ENCODE data around the gene ARTN.
A peak's percentile ranks its signal among the peaks of the same experiment; 100 is the strongest.

The ARTN gene

DNA sequence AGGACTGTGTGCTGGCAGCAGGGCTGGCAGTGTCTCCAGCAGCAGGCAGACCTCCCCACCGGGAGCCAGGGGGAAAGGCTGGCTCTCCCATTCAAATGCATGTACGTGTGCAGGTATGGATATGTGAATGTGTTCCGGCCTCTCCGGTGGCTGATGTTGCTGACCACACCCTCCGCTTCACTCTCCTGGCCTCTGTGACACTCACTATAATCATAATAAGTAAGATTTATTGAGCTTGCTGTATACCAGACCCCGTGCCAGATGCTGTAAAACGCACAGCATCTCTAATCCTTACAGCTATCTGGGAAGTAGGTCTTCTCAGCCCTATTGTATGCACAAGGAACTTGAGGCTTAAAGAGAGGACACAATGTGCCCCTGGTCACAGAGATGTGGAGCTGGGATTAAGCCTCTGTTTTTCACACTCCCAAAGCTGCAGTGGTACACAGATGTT lies 20.5 kb upstream of the ARTN start:
- Mint-ChIP-seq H3K27ac (no peak overlapping the region), H3K4me1 (ENCODE audit: low read depth) (no peaks in the 10 kb centered on the region), H3K27me3 (no peaks in the 10 kb centered on the region), H3K9me3 (ENCODE audit: low read depth) (no peaks in the 10 kb centered on the region), H3K36me3 (no peaks in the 10 kb centered on the region), H3K4me3 (no peak overlapping the region)

GRCh38 chr1:43913666-43914360 lies 19.8 kb upstream of the ARTN start:
- Mint-ChIP-seq H3K27ac (no peak overlapping the region), H3K4me3 (no peak overlapping the region), H3K9me3 (ENCODE audit: low read depth) (no peaks in the 10 kb centered on the region), H3K36me3 (no peaks in the 10 kb centered on the region), H3K4me1 (ENCODE audit: low read depth) (no peaks in the 10 kb centered on the region), H3K27me3 (no peaks in the 10 kb centered on the region)

DNA sequence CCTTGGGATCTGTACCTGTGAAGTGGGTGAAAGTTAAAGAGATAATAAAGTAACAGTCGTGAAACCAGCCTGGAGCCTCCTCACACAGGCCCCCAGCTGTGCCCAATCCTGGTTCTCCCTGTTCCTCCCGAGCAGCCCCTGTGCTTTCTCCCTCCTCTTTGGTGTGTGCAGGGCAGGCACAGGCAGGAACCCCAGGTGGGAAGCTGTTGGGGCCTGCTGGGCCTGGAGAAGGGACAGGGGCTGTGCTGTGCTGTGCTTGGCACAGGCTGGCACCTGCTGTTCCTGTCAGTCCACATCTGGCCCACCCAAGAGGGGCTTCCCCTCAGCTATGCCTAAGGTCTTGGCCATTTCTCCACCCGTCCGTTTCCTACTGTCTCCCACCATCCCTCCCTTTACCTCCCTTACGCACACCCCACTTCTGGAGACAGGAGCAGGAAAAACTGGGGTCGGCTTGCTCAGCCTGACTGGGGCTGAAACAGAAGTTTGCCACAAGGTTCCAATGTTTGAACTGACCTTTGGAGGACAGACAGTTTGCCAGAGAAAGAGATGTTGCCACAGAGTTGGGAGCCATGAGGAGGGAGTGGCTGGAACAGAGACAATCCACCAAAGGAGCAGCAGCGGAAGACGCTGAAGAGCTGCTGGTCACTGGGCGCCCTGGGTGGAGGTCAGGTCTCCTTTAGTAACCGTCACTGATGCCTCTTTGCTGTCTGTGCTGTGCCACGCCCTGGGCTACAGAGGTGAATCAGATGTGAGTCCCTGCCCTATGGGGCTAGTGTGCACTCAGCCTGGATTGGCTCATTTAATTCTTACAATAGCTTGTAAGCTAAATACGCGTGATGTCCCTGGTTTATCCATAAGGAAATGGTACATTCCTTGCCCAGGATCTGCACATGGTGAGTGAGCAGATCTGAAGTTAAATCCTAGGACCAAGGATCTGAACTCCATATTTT lies 18.8 kb upstream of the ARTN start:
- H3K27ac Mint-ChIP-seq = no peak overlapping the region
- H3K4me1 Mint-ChIP-seq (ENCODE audit: low read depth) = peaks cover 4% of the 10 kb centered on the region
- no peaks in the 10 kb centered on the region for H3K9me3 Mint-ChIP-seq (ENCODE audit: low read depth)
- H3K4me3 Mint-ChIP-seq = no peak overlapping the region
- H3K36me3 Mint-ChIP-seq = no peaks in the 10 kb centered on the region
- no peaks in the 10 kb centered on the region for H3K27me3 Mint-ChIP-seq

- Mint-ChIP-seq H3K36me3 (peaks cover 7% of the 10 kb centered on the region), H3K27ac (no peak overlapping the region), H3K4me1 (ENCODE audit: low read depth) (peaks cover 6% of the 10 kb centered on the region), H3K9me3 (ENCODE audit: low read depth) (no peaks in the 10 kb centered on the region), H3K4me3 (no peak overlapping the region), H3K27me3 (no peaks in the 10 kb centered on the region)
Observed at GRCh38 chr1:43919906-43920305, 13.7 kb upstream of the ARTN start.

DNA sequence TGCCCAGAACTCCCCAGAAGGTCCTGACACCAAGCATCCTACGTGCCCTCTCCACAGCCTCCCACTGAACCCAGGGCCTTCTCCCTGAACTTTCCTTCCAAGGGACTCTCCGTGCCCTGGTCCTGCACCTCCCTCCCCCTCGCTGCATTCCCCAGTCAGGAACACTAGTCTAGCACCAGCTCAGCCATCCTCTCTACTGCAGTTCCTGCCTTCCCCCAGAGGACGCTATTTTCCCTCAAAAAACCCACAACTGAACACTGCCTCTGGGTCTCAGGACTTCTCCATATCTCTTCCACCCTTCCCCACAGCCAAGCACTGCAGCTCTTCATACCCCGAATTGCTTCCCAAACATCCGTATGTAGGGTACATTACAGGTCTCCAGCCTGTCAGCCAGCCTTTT lies 12.6 kb upstream of the ARTN start:
- Mint-ChIP-seq H3K4me1 (ENCODE audit: low read depth) (peaks cover 6% of the 10 kb centered on the region), H3K36me3 (peaks cover 11% of the 10 kb centered on the region), H3K9me3 (ENCODE audit: low read depth) (no peaks in the 10 kb centered on the region), H3K27me3 (no peaks in the 10 kb centered on the region), H3K27ac (no peak overlapping the region), H3K4me3 (no peak overlapping the region)

DNA sequence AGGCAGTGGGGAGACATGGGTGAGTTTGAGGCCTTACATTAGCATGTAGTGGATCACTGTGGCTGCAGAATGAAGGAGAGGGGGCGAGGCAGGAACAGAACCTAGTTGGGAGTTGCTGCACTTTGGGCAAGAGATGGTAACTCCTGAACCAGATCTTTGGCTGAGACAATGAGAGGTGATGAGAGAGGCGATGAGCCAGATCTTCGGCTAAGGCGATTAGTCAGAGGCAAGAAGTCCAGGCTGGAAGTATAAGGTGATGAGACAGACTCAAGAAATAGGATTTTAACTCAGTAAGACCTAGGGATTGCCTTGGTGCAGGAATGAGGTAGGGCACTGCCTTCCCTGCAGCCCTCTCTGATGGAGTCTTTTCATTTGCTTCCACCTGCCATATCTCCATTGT lies 9.1 kb upstream of the ARTN start:
- H3K4me3 Mint-ChIP-seq = no peak overlapping the region

DNA sequence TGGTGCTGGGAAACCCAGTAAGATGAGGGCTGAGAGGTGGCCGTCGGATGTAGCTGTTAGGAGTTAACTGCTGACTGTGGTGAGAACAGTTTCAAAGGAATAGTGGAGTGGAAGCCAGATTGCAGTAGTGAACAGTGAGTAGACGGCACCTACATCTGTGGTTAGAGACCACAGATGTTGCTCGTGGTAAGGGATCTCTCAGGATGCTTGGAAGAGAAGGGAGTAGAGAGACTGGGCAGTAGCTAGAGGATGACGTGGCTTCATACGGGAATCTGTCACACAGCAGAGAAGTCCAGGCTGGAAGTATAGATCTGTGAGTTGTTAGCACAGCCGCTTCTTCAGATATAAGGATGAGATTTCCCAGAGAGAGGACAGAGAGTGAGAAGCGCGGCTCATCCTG lies 7.8 kb upstream of the ARTN start:
- Mint-ChIP-seq H3K4me1 (ENCODE audit: low read depth) (peaks cover 4% of the 10 kb centered on the region), H3K27ac (no peak overlapping the region), H3K36me3 (peaks cover 13% of the 10 kb centered on the region), H3K9me3 (ENCODE audit: low read depth) (no peaks in the 10 kb centered on the region), H3K4me3 (no peak overlapping the region), H3K27me3 (no peaks in the 10 kb centered on the region)

More for the DNA sequence above, 9.1 kb upstream of the ARTN start:
- Mint-ChIP-seq H3K27ac (no peak overlapping the region), H3K27me3 (no peaks in the 10 kb centered on the region), H3K9me3 (ENCODE audit: low read depth) (no peaks in the 10 kb centered on the region), H3K36me3 (peaks cover 11% of the 10 kb centered on the region), H3K4me1 (ENCODE audit: low read depth) (peaks cover 4% of the 10 kb centered on the region)

DNA sequence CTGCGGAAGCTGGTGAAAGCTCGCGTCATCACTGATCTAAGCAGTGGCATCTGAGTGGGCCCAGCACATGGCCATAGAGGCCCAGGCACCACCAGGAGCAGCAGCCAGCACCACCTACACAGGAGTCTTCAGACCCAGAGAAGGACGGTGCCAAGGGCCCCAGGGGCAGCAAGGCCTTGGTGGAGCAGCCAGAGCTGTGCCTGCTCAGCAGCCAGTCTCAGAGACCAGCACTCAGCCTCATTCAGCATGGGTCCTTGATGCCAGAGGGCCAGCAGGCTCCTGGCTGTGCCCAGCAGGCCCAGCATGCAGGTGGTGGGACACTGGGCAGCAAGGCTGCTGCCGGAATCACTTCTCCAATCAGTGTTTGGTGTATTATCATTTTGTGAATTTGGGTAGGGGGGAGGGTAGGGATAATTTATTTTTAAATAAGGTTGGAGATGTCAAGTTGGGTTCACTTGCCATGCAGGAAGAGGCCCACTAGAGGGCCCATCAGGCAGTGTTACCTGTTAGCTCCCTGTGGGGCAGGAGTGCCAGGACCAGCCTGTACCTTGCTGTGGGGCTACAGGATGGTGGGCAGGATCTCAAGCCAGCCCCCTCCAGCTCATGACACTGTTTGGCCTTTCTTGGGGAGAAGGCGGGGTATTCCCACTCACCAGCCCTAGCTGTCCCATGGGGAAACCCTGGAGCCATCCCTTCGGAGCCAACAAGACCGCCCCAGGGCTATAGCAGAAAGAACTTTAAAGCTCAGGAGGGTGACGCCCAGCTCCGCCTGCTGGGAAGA lies 3.2 kb upstream of the ARTN start:
- Mint-ChIP-seq H3K36me3 (peaks cover 6% of the 10 kb centered on the region), H3K9me3 (ENCODE audit: low read depth) (no peaks in the 10 kb centered on the region), H3K4me1 (ENCODE audit: low read depth) (peaks cover 20% of the 10 kb centered on the region), H3K27me3 (peaks cover 9% of the 10 kb centered on the region), H3K4me3 (no peak overlapping the region), H3K27ac (no peak overlapping the region)

- H3K4me3 Mint-ChIP-seq = no peak overlapping the region
- H3K4me1 Mint-ChIP-seq (ENCODE audit: low read depth) = peaks cover 23% of the 10 kb centered on the region
- H3K36me3 Mint-ChIP-seq = peaks cover 3% of the 10 kb centered on the region
- H3K27ac Mint-ChIP-seq = no peak overlapping the region
- H3K9me3 Mint-ChIP-seq (ENCODE audit: low read depth) = no peaks in the 10 kb centered on the region
- peaks cover 9% of the 10 kb centered on the region for H3K27me3 Mint-ChIP-seq
Observed at GRCh38 chr1:43930949-43931275, 2.7 kb upstream of the ARTN start.

- H3K9me3 Mint-ChIP-seq (ENCODE audit: low read depth) = no peaks in the 10 kb centered on the region
- H3K27ac Mint-ChIP-seq = no peak overlapping the region
- H3K4me1 Mint-ChIP-seq (ENCODE audit: low read depth) = peaks cover 25% of the 10 kb centered on the region
- no peak overlapping the region for H3K4me3 Mint-ChIP-seq
- H3K36me3 Mint-ChIP-seq = peaks cover 2% of the 10 kb centered on the region
- peaks cover 9% of the 10 kb centered on the region for H3K27me3 Mint-ChIP-seq
Observed at GRCh38 chr1:43931711-43932660, 1.6 kb upstream of the ARTN start.

GRCh38 chr1:43932786-43933385 lies 715 bp upstream of the ARTN start:
- H3K4me1 Mint-ChIP-seq (ENCODE audit: low read depth) = peaks cover 25% of the 10 kb centered on the region
- no peak overlapping the region for H3K27ac Mint-ChIP-seq
- H3K9me3 Mint-ChIP-seq (ENCODE audit: low read depth) = no peaks in the 10 kb centered on the region
- peaks cover 2% of the 10 kb centered on the region for H3K36me3 Mint-ChIP-seq
- peaks cover 9% of the 10 kb centered on the region for H3K27me3 Mint-ChIP-seq
- peak overlapping the region; percentile 52 for H3K4me3 Mint-ChIP-seq

- Mint-ChIP-seq H3K27ac (no peak overlapping the region), H3K27me3 (peaks cover 9% of the 10 kb centered on the region), H3K4me1 (ENCODE audit: low read depth) (peaks cover 25% of the 10 kb centered on the region), H3K9me3 (ENCODE audit: low read depth) (no peaks in the 10 kb centered on the region), H3K4me3 (peak overlapping the region; percentile 52), H3K36me3 (peaks cover 2% of the 10 kb centered on the region)
Observed at GRCh38 chr1:43934101-43934985, 742 bp downstream of the ARTN start.

- H3K4me3 Mint-ChIP-seq = no peak overlapping the region
- H3K9me3 Mint-ChIP-seq (ENCODE audit: low read depth) = no peaks in the 10 kb centered on the region
- H3K36me3 Mint-ChIP-seq = no peaks in the 10 kb centered on the region
- peaks cover 21% of the 10 kb centered on the region for H3K4me1 Mint-ChIP-seq (ENCODE audit: low read depth)
- H3K27me3 Mint-ChIP-seq = peaks cover 9% of the 10 kb centered on the region
- no peak overlapping the region for H3K27ac Mint-ChIP-seq
Observed at GRCh38 chr1:43934986-43935324, 1.4 kb downstream of the ARTN start.

Measured in activated naive CD8-positive, alpha-beta T cell (primary cell).